HepG2 (cell line): Measurements from ENCODE around the gene RAB40C.

Experiments
- CTCF ChIP-seq: sonication (generic); formaldehyde crosslinking; IDR thresholded peaks from 2 replicates; pipeline ENCODE4 v1.5.0; 2020; ENCODE audit warnings: mild to moderate bottlenecking, missing genetic modification reagents, moderate library complexity
- FOXC1 ChIP-seq: sonication (generic); formaldehyde crosslinking; IDR thresholded peaks from 2 replicates; pipeline ENCODE4 v1.8.0; 2022; ENCODE audit warnings: mild to moderate bottlenecking, missing genetic modification reagents, borderline replicate concordance
- IRF9 ChIP-seq: sonication (generic); formaldehyde crosslinking; IDR thresholded peaks from 2 replicates; pipeline ENCODE4 v1.8.0; 2022; ENCODE audit warnings: missing genetic modification reagents, mild to moderate bottlenecking, borderline replicate concordance
- NFKB2 ChIP-seq: sonication (generic); formaldehyde crosslinking; IDR thresholded peaks from 2 replicates; pipeline ENCODE4 v1.4.0; 2020; ENCODE audit warnings: missing genetic modification reagents, borderline replicate concordance
- POLR2A ChIP-seq, 2 experiments: IDR thresholded peaks; 2 replicates each; pipeline ENCODE4 v1.6.1; 2011; ENCODE audit warnings: low read depth in 2 of 2, low read length in 2 of 2, mild to moderate bottlenecking in 1 of 2, moderate library complexity in 1 of 2; ENCODE audit not compliant: insufficient read depth in 1 of 2
- SKI ChIP-seq: fragments of 450-650 bp; IDR thresholded peaks from one replicate; pipeline ENCODE4 v1.6.1; 2018; ENCODE audit warnings: mild to moderate bottlenecking; ENCODE audit not compliant: partially characterized antibody
- XRCC5 ChIP-seq: fragments of 200-400 bp; formaldehyde crosslinking; optimal IDR thresholded peaks from 2 replicates; pipeline ENCODE3; 2017; ENCODE audit warnings: mild to moderate bottlenecking, low read length
- ZNF383 ChIP-seq: sonication (generic); formaldehyde crosslinking; IDR thresholded peaks from 2 replicates; pipeline ENCODE4 v1.4.0; 2020; ENCODE audit warnings: missing genetic modification reagents, mild to moderate bottlenecking, borderline replicate concordance
- ZNF773 ChIP-seq: sonication (generic); formaldehyde crosslinking; IDR thresholded peaks from 2 replicates; pipeline ENCODE4 v1.4.0; 2020; ENCODE audit warnings: missing genetic modification reagents, borderline replicate concordance
- ZSCAN20 ChIP-seq: sonication (generic); formaldehyde crosslinking; IDR thresholded peaks from 2 replicates; pipeline ENCODE4 v1.4.0; 2020; ENCODE audit warnings: missing genetic modification reagents, mild to moderate bottlenecking, borderline replicate concordance

GRCh38 chr16:678209-678857 lies 88.5 kb downstream of the RAB40C start:
- no peak for TF ChIP-seq SKI
- TF ChIP-seq ZNF773 (CRISPR knock-in tag) = no peak
- no peak for TF ChIP-seq POLR2A (IDR thresholded peaks at IDR 0.05; ENCODE audit: insufficient read depth in 1 of 2, low read depth in 2 of 2, low read length in 2 of 2)
- no peak for TF ChIP-seq ZSCAN20 (CRISPR knock-in tag)
- TF ChIP-seq CTCF = no peak
- TF ChIP-seq NFKB2 = no peak
- no peak for TF ChIP-seq XRCC5
- no peak for TF ChIP-seq IRF9 (CRISPR knock-in tag)
- no peak for TF ChIP-seq ZNF383 (CRISPR knock-in tag)
- no peak for TF ChIP-seq FOXC1 (CRISPR knock-in tag)
